Measurements from ENCODE around the gene MICALL1.
A peak's percentile ranks its signal among the peaks of the same experiment; 100 is the strongest.

Gene MICALL1

GRCh38 chr22:37892566-37893335 is 13.3 kb upstream of the MICALL1 start:
- peak in 1 of 2 donors; percentile 81 for DNase-seq
- Histone ChIP-seq H3K27me3 (no peaks in the 10 kb centered on the region), H3K36me3 (peaks cover 25 to 34% (median 31%) of the 10 kb centered on the region in 3 donors), H3K4me3 (no peak overlapping the region), H3K4me1 (peaks cover 0 to 51% (median 39%) of the 10 kb centered on the region in 4 donors), H3K9me3 (no peaks in the 10 kb centered on the region), H3K27ac (peak overlapping the region; percentile 60 to 70)
- no peak for TF ChIP-seq CTCF (IDR thresholded peaks at IDR 0.05)
- intact Hi-C loops (cut with DNase I; ENCODE audit: low total_unique reads) = no loop called here

- no peaks in the 10 kb centered on the region for H3K9me3 ChIP-seq
- no peak overlapping the region for H3K4me3 ChIP-seq
- H3K36me3 ChIP-seq = peaks cover 18 to 26% (median 23%) of the 10 kb centered on the region in 3 donors
- intact Hi-C loops (cut with DNase I; ENCODE audit: low total_unique reads) = no loop called here
- DNase-seq = no peak
- H3K27ac ChIP-seq = peak overlapping the region; percentile 60 to 70
- peaks cover 0 to 43% (median 37%) of the 10 kb centered on the region in 4 donors for H3K4me1 ChIP-seq
- no peaks in the 10 kb centered on the region for H3K27me3 ChIP-seq
- no peak for TF ChIP-seq CTCF (IDR thresholded peaks at IDR 0.05)
These were observed 12.5 kb upstream of the MICALL1 start for GRCh38 chr22:37893583-37893983.

- peaks cover 2 to 10% (median 7%) of the 10 kb centered on the region in 3 donors for H3K36me3 ChIP-seq
- H3K27ac ChIP-seq = peak overlapping the region in 1 of 2 donors; percentile 15
- intact Hi-C loops (cut with DNase I; ENCODE audit: low total_unique reads) = no loop called here
- no peaks in the 10 kb centered on the region for H3K27me3 ChIP-seq
- no peaks in the 10 kb centered on the region for H3K9me3 ChIP-seq
- peaks cover 0 to 43% (median 37%) of the 10 kb centered on the region in 4 donors for H3K4me1 ChIP-seq
- H3K4me3 ChIP-seq = no peak overlapping the region
- DNase-seq = no peak
- TF ChIP-seq CTCF (IDR thresholded peaks at IDR 0.05) = no peak
These were observed 11.0 kb upstream of the MICALL1 start for GRCh38 chr22:37894939-37895670.

GRCh38 chr22:37896181-37896592 is 9.9 kb upstream of the MICALL1 start:
- no peak for DNase-seq
- Histone ChIP-seq H3K36me3 (no peaks in the 10 kb centered on the region), H3K27ac (no peak overlapping the region), H3K4me1 (peaks cover 0 to 43% (median 36%) of the 10 kb centered on the region in 4 donors), H3K27me3 (no peaks in the 10 kb centered on the region), H3K4me3 (no peak overlapping the region), H3K9me3 (no peaks in the 10 kb centered on the region)
- TF ChIP-seq CTCF (IDR thresholded peaks at IDR 0.05) = no peak
- intact Hi-C loops (cut with DNase I; ENCODE audit: low total_unique reads) = no loop called here

GRCh38 chr22:37896939-37897338 is 9.2 kb upstream of the MICALL1 start:
- no peaks in the 10 kb centered on the region for H3K36me3 ChIP-seq
- no peaks in the 10 kb centered on the region for H3K9me3 ChIP-seq
- intact Hi-C loops (cut with DNase I; ENCODE audit: low total_unique reads) = no loop called here
- no peak for DNase-seq
- no peak overlapping the region for H3K4me3 ChIP-seq
- TF ChIP-seq CTCF (IDR thresholded peaks at IDR 0.05) = no peak
- peaks cover 0 to 43% (median 30%) of the 10 kb centered on the region in 4 donors for H3K4me1 ChIP-seq
- peak overlapping the region in 1 of 2 donors; percentile 6 for H3K27ac ChIP-seq
- no peaks in the 10 kb centered on the region for H3K27me3 ChIP-seq

Data from tibial artery (tissue), 4 donors.